ENCODE data around the gene SCARB1. TPM values are rescaled to one million over a fixed set of nuclear protein-coding genes. Genes with fewer than 3 reads are reported as not detected.

SCARB1 gene
- total and polyA plus RNA-seq, 9 of the 15 experiments (the other 6 are each of a cell fraction or from before 2014, with no cell fraction given): 0.56 to 157 (median 52.8) TPM

DNA sequence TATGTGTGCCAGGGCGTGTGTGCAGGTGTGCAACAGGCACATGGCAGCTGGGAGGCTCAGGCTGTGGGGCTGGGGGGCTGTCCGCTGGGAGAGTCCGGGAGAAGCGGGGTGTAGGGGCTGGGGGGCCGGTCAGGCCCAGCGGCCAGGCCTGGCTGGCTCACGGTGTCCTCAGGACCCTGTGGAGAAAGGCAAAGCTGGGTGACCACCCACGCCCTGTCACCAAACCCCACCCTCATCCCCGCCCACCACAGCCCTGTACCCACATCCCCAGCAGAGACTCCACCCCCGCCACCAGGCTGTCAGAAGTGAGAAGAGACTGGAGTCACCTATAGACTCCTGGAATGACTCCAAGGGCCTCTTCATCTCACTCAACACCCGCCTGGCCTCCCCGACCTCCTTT, 85.3 kb downstream of the SCARB1 start:
- H3K4me2 ChIP-seq (ENCODE audit: insufficient read depth, low read length): no peak overlapping the region
- FAIRE-seq (no peak), DNase-seq (ENCODE audit: extremely low read depth in 1 of 4, low spot score in 3 of 4) (peak in 1 of 4 experiments; percentile 32), ATAC-seq (no peak)
- no peaks in the 10 kb centered on the region for H3K79me2 ChIP-seq (ENCODE audit: control insufficient read depth, insufficient read depth, low read length)
- H3K4me1 ChIP-seq (replicated peaks in 1 of 2; ENCODE audit: control insufficient read depth in 2 of 2, insufficient read depth in 2 of 2, low read length in 2 of 2): peaks cover 14 to 38% of the 10 kb centered on the region in 2 experiments
- ChIA-PET CTCF (ENCODE audit: low intra/inter-chr PET ratio) (no interaction called here), POLR2A (interaction anchor here (0.6 kb wide), 1 partner anchor 416 kb away, joined by 4 read pairs; no protein-coding TSS in a partner anchor)
- H4K20me1 ChIP-seq (replicated peaks; ENCODE audit: control insufficient read depth, insufficient read depth, low read length): no peaks in the 10 kb centered on the region
- no TSS peak for BruUV-seq (replicated peaks)
- H3K36me3 ChIP-seq (ENCODE audit: control insufficient read depth, insufficient read depth, low read length): peaks cover 42% of the 10 kb centered on the region; the same call in 2 of the 3 replicates
- H3K9me3 ChIP-seq (replicated peaks; ENCODE audit: control insufficient read depth, insufficient read depth, low read depth, low read length): no peaks in the 10 kb centered on the region
- H3K9ac ChIP-seq (ENCODE audit: insufficient read depth in 1 of 2, low read depth in 2 of 2, low read length in 2 of 2): no peak overlapping the region
- H3K27me3 ChIP-seq (ENCODE audit: control insufficient read depth in 2 of 2, insufficient read depth in 2 of 2, low read length in 2 of 2): no peaks in the 10 kb centered on the region
- intact Hi-C loops (cut with micrococcal nuclease): loop anchor here (10.0 kb wide), 1 partner anchor 464 kb away; no protein-coding TSS in a partner anchor
- in situ Hi-C loops (cut with MboI): no loop called here
- no peak overlapping the region for H3K27ac ChIP-seq (ENCODE audit: extremely low read depth, low read depth, low read length)
- TF ChIP-seq RBM22 (IDR thresholded peaks at IDR 0.05; ENCODE audit: low read depth, low read length, poor library complexity, severe bottlenecking) (no peak), ZC3H8 (IDR thresholded peaks at IDR 0.05) (no peak), POLR2A (conservative IDR thresholded peaks at IDR 0.05) (0 out of 2 replicates have a peak, but pooled peaks have one; percentile 21)
- TF ChIP-seq, protein P1, sequence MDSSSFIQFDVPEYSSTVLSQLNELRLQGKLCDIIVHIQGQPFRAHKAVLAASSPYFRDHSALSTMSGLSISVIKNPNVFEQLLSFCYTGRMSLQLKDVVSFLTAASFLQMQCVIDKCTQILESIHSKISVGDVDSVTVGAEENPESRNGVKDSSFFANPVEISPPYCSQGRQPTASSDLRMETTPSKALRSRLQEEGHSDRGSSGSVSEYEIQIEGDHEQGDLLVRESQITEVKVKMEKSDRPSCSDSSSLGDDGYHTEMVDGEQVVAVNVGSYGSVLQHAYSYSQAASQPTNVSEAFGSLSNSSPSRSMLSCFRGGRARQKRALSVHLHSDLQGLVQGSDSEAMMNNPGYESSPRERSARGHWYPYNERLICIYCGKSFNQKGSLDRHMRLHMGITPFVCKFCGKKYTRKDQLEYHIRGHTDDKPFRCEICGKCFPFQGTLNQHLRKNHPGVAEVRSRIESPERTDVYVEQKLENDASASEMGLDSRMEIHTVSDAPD (CRISPR knock-in tag; IDR thresholded peaks at IDR 0.05): no peak
- no peak overlapping the region for H3K4me3 ChIP-seq
- no peaks in the 10 kb centered on the region for H3K9me1 ChIP-seq (ENCODE audit: control insufficient read depth, insufficient read depth, low read length)
- 66% methylated on average over 3 of the region's 12 CpGs for WGBS (ENCODE audit: insufficient coverage, low coverage, missing lambda C conversion rate)
- H2AFZ ChIP-seq (ENCODE audit: low read depth, low read length): no peak overlapping the region
